ENCODE measurements around the gene RPIA.
"Not testable (repeated sequence)": the region's sequence is repeated elsewhere in the genome, so short reads cannot be mapped to it uniquely, and the experiment has no call there.

RPIA gene

DNA sequence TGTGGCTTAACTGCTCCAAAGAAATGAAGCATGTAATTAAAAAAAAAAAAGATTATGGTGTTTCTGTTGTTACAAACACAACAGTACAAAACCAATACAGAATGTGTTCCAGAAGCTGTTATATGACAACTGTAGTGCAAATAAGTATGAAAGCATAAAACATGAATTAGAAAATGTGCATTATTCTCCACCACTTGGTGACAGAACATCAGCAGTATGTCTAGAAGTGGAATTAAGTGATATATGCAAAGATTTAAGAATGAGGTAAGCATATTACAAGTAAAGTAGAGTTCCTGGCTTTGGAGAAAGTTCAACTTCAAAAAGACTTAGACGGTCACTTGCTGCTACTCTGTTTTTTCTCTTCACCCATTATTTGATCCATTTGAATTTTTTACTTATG is 105.0 kb downstream of the RPIA start:
- DNase-seq: not testable (repeated sequence)

DNA sequence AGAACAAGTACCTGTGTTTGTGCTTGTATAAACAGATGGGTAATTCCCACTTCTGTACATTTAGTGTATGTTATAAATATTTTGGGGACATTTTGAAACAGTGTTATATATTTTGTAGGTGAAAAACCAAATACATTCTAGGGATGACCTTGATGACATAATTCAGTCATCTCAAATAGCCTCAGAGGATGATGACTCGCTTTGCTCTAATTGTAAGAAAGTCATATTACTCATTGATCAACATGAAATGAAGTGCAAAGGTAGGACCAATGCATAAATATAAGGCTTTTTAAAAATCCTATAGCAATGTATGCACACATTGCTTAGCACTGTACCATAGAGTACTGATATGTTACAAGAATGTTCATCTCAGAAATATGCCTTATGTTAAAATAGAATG is 105.7 kb downstream of the RPIA start:
- DNase-seq: not testable (repeated sequence)
